ENCODE results near the gene NFIB. TPM values are rescaled to one million over a fixed set of nuclear protein-coding genes. Genes with fewer than 3 reads are reported as not detected.

Gene NFIB
- total RNA-seq, 1 experiment from 2014 or later: 12.5 TPM

GRCh38 chr9:14275331-14275730 lies 38.6 kb downstream of the NFIB start:
- TF ChIP-seq FOXK1 (CRISPR knock-in tag; IDR thresholded peaks at IDR 0.05): no peak
- no peak for TF ChIP-seq ZNF512 (CRISPR knock-in tag; IDR thresholded peaks at IDR 0.05; ENCODE audit: borderline replicate concordance)
- TF ChIP-seq ETV6 (CRISPR knock-in tag; IDR thresholded peaks at IDR 0.05): no peak
- TF ChIP-seq JAZF1 (CRISPR knock-in tag; IDR thresholded peaks at IDR 0.05): no peak
- TF ChIP-seq ZNF232 (CRISPR knock-in tag; IDR thresholded peaks at IDR 0.05): no peak
- TF ChIP-seq E2F4 (CRISPR knock-in tag; IDR thresholded peaks at IDR 0.05; ENCODE audit: borderline replicate concordance, low read depth): no peak
- no peak for TF ChIP-seq RELA (CRISPR knock-in tag; IDR thresholded peaks at IDR 0.05; ENCODE audit: borderline replicate concordance)
- no peak for TF ChIP-seq FOXJ3 (CRISPR knock-in tag; IDR thresholded peaks at IDR 0.05; ENCODE audit: borderline replicate concordance)
- TF ChIP-seq AFF4 (CRISPR knock-in tag; IDR thresholded peaks at IDR 0.05; ENCODE audit: borderline replicate concordance): no peak
- no peak for TF ChIP-seq ZNF425 (CRISPR knock-in tag; conservative IDR thresholded peaks at IDR 0.05)
- no peak for TF ChIP-seq ELF4 (CRISPR knock-in tag; IDR thresholded peaks at IDR 0.05; ENCODE audit: low read depth)
- TF ChIP-seq NR1H2 (CRISPR knock-in tag; IDR thresholded peaks at IDR 0.05): no peak
- TF ChIP-seq ESRRA (CRISPR knock-in tag; IDR thresholded peaks at IDR 0.05; ENCODE audit: borderline replicate concordance): no peak
- TF ChIP-seq ERG (CRISPR knock-in tag; IDR thresholded peaks at IDR 0.05): no peak
- no peak for TF ChIP-seq ZBTB43 (CRISPR knock-in tag; IDR thresholded peaks at IDR 0.05)
- TF ChIP-seq SMAD4 (CRISPR knock-in tag; IDR thresholded peaks at IDR 0.05): no peak
- TF ChIP-seq ZSCAN18 (CRISPR knock-in tag; IDR thresholded peaks at IDR 0.05): no peak
- no peak for TF ChIP-seq FOXP4 (CRISPR knock-in tag; IDR thresholded peaks at IDR 0.05)
- no peak for TF ChIP-seq MAX (CRISPR knock-in tag; IDR thresholded peaks at IDR 0.05)
- no peak for TF ChIP-seq MYBL2 (CRISPR knock-in tag; IDR thresholded peaks at IDR 0.05)
- Mint-ChIP-seq H3K27me3 (ENCODE audit: low read depth) (no peaks in the 10 kb centered on the region), H3K9me3 (no peaks in the 10 kb centered on the region), H3K36me3 (no peaks in the 10 kb centered on the region), H3K27ac (peak overlapping the region; percentile 99), H3K4me1 (peaks cover 75% of the 10 kb centered on the region), H3K4me3 (no peak overlapping the region)
- POLR2A ChIA-PET: no interaction called here
- CTCF ChIA-PET: no interaction called here
- ATAC-seq: no peak
- DNase-seq (ENCODE audit: low spot score): no peak
